Activated CD8-positive, alpha-beta memory T cell treated with anti-CD3 and anti-CD28 coated beads for 24 hours (primary cell): ENCODE data around the gene DARS1.

Experiments
- DNase-seq: peaks from one replicate; pipeline ENCODE4 v3.0.0-alpha.2; 2020

Gene DARS1

DNA sequence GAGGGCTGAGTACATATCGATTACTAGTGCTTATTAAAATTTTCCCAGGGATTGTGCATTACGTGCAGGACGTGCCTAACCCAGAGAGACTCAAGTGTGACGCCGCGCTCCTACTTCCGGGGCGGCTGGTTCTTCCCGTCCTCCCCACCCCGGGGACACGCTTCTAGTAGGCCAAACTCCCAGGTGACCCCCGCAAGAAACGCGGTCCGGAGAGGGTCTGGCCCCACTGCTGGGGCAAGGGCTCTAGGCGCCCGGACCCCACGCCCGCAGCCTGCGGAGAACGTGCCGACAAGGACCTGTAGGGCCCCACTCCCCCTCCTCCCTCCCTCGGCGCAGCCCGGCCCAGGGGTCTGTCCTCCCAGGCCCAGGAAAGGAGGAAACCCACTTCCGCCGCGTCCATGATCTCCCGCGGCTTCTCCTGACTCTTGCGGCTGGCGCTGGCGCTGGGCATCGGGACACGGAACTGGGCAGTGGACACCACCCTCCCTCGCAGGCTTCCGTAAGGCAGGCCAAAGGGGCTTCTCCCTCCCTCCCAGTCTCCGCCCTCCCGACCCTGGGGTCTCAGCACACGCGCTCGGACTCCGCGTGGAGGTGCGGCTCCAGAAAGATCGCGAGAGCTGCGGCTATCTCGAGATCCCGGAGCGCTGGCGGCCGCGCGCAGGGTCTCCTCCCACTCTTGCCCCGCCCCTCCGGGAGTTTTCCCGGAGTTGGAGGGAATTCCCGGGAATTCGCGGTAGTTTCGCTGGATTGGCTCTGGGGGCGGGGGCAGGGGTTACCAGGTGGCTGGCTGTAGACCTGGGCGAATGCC, at the start of gene DARS1:
DARS1 (minus strand) TSS at position 609 of the 808 bp plus-strand sequence; CDS start at position 451, 158 bp downstream.
- peak; percentile 94 for DNase-seq

GRCh38 chr2:136034629-136035028, 49.2 kb upstream of the DARS1 start:
- DNase-seq = no peak

GRCh38 chr2:136032817-136033535, 47.5 kb upstream of the DARS1 start:
- DNase-seq = no peak

DNA sequence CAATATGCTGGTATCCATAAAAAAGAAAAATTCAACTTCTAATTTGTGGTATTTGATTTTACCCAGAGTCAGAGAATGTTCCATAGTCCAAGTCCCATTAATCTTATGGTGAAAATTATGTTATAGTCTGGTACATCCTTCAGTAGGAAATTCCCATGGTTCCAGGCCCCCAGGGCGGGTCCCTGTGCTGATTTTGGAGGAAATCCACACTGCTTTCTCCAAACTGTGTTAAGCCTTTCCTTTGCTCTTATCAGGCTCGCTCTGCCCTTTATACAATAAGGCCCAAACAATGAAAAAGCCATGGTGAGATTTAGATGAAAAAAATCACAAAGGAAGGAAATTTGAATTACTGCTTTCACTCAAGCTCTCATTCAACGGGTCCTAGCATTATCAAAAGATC, 46.8 kb upstream of the DARS1 start:
- DNase-seq = no peak

GRCh38 chr2:136031711-136032110, 46.3 kb upstream of the DARS1 start:
- no peak for DNase-seq

DNA sequence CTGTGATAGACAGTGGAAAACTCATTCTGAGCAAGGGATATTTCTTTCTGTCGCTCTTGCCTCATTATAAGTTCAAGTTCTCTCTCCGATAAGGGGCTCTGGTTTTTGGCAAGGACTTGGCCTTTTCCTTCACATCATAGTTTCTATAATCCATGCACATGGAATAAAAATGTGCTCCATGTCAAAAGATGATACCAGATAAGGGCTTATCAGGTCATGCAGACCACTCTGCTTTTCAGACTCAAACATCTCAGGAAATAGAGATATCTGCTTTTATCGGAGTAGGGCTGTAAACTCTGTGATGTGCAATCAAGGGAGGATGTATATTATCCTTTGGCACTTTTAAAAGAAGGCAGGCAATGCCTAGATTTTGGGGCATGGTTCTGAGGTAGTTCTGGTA, 45.0 kb upstream of the DARS1 start:
- DNase-seq = no peak

DNA sequence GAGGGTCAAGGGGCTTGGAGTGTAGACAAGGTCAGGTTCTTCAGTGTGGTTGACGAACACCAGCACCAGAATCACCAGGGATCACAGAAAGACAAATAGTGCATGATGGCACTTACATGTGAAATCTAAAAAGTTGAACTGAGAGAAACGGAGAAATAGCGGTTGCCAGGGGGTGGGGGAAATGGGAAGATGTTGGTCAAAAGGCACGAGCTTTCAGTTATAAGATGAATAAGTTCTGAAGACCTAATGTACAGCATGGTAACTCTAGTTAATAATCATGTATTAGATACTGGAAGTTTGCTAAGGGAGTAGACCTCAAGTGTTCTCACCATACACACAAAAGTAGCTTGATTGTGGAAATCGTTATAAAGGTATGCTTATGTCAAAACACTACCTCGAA, 43.7 kb upstream of the DARS1 start:
- no peak for DNase-seq

DNA sequence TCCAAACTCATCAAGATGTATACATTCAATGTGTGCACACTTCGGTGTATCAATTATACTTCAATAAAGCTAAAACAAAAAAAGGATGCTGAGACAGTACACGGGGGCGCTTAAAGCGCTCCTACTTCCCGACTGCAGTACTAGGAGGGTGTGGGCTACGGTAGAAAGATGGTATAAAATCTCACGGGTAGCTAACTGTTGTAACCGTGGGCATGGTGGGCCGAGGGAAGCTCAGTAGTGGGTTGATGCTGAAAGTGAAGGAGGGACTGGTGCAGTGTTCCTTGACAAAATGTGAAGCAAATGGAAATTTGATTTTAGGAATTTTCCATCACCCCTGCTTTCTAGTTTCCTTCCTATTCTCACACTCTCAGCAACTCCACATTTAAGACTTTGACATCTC, 42.6 kb upstream of the DARS1 start:
- no peak for DNase-seq

DNA sequence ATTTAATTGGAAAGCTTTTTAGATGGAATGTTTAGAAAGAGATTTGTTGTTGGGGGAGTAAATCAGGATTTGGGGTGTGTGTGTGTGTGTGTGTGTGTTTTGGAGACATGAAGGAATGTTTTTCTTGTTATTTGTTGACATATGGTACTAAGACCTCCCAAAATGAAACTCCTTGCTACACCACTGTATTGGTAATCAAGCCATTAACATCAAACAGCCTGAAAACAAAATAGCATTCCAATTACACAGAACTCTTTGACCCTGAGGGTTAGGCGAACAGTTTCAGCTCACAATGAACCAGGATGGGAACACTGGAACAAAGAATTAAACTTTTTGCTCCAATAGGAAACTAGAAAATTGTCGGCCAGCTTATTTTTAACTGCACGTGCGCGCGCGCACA, 41.7 kb upstream of the DARS1 start:
- no peak for DNase-seq

- DNase-seq = peak; percentile 62
Observed at GRCh38 chr2:136025057-136025973, 39.9 kb upstream of the DARS1 start.

DNA sequence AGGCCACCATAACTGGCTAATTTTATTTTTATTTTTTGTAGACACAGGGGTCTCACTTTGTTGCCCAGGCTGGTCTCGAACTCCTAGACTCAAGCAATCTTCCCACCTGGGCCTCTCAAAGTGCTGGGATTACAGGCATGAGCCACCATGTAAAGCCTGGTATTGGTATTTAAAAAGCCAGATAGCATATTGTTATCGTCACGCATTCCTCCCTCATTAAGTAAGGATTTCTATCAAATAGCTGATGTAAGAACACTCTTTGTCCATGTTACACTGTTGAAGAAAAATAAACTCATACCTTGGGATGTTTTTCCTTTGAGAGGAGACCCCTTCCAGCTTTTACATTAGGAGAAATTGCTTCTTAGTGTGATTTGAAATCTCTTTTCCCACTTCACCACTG, 39.2 kb upstream of the DARS1 start:
- DNase-seq = no peak

- no peak for DNase-seq
Observed at GRCh38 chr2:136024185-136024584, 38.8 kb upstream of the DARS1 start.

DNA sequence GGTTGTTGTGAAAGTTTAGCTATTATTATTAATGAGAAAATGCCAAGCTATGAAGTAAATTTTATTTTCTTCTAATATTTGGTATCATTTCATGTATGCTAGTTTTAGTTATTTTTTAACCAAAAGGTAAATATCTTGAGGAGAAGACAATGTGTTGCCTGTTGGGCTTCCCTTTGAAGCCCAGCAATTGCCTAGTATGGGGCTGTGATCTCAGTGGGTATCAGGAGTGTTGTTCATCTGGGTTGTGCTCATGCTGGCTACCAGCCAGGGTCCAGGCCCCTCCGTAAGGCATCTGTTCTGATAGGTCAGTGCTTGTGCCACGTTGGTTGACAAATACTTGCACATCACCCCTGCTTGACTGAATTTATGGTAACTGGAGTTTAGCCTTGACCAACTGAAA, 38.0 kb upstream of the DARS1 start:
- no peak for DNase-seq

- DNase-seq = no peak
Observed at GRCh38 chr2:136022396-136023146, 37.1 kb upstream of the DARS1 start.

DNA sequence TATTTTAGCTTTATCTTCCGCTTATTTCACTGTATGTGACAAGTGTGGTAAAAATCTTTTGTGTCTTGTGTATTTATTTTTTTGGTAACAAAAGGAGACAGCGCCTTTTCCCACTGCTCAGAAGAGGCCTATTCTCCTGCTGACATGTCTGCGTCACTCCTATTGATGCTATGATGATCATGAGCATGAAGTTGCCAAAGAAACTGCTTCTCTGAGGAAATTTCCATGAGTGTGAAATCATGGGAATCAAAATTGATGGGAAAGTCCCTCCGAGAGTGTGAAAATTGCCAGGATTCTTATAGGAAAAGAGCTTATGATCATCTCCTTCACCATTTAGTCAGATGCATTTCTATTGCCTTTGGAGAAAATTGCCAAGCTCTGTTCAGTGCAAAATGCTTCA, 36.5 kb upstream of the DARS1 start:
- no peak for DNase-seq

DNA sequence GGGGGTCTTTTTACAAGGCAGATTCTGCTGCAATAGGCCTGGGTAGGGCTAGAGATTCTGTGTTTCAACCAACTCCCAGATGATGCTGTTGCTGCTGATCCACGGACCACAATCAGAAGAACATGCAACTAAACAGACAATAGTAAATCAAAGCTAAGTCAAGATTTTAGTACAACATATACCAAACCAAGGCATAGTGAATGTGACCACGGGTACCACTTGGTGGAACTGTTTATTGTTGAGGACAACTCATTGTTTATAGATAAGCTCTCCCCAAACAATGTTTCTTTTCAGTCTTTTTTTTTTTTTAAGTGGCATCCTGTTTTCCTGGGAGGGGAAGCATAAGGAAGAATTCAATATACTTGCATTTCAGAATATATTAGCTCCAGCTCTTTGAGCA, 36.0 kb upstream of the DARS1 start:
- DNase-seq = no peak

DNA sequence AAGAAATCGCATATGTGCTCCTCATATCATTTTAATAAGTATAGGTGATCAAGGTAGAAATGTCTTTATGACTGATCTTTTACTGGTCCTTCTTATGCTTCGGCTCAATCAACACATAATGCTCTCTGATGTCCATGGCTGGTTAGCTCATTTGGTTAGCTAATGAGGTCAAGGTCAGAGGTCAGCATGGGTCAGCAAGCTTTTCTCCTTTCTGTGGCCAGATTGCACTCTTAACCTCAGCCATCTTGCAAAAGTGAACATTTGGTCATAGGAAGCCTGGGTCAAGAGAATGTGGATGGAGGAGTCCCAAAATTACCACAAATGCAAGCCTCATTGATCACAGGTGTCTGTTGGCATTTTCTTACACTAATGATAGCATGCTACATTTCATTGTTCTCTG, 35.4 kb upstream of the DARS1 start:
- DNase-seq = no peak

DNA sequence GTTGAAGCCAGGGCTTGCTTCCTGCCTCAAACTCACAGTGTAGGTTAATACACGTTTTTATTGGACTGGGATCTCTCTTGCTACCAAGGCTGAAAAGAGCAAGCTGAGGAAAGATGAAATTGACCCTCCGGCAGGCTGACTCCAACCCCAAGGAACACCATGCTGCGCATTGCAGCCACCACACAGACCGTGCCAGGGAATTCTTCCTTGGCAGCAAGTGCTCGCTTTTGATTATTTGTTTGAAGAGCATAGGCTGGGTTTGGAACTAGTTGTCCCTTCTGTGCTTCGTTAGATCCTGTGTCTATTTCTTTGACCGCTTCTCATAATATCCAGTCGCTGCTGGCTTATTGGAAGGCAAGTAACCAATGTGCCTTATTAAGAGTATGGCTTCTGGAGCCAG, 34.4 kb upstream of the DARS1 start:
- DNase-seq = no peak

GRCh38 chr2:136019306-136019705, 33.9 kb upstream of the DARS1 start:
- DNase-seq = no peak

- DNase-seq = no peak
Observed at GRCh38 chr2:136017786-136018185, 32.4 kb upstream of the DARS1 start.

- DNase-seq = no peak
Observed at GRCh38 chr2:136016836-136017235, 31.4 kb upstream of the DARS1 start.

DNA sequence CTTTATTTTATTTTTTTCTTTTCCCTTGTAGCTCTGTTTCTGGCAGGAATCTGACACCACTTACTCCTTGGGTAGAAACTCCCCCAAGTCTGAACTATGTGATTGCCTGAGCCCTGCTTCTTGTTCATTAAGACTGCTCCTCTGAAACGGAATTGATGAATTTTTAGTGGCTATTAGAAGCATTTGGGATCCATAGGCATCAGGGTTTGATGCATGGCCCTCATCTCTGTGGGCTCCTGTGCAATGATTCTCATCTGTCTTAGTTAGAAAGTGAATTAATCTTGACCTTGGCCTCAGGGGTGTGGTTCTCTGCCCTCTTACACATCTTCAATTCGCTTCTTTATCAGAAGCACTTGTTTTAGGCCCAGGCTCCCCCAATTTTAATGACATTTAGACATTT, 31.0 kb upstream of the DARS1 start:
- no peak for DNase-seq

- no peak for DNase-seq
Observed at GRCh38 chr2:136015699-136016098, 30.3 kb upstream of the DARS1 start.
